Activated T-helper 17 cell treated with anti-CD3 and anti-CD28 coated beads, Interleukin-2, amount 50 U/mL, for 72 hours (primary cell): ENCODE measurements around the gene MAPT. TPM values are rescaled to one million over a fixed set of nuclear protein-coding genes. Genes with fewer than 3 reads are reported as not detected.
"Not testable (repeated sequence)": the region's sequence is repeated elsewhere in the genome, so short reads cannot be mapped to it uniquely, and the experiment has no call there.

ENCODE experiments used
- ATAC-seq: fragments of 150-1000 bp; cut with Tn5 transposase; replicated peaks from 2 replicates; pipeline ENCODE4 v1.10.0; 2021; ENCODE audit warnings: mild to moderate bottlenecking, moderate library complexity
- H3K27ac Mint-ChIP-seq: one replicate; pipeline ENCODE4 v1.8.0; 2022; ENCODE audit warnings: mixed read lengths
- H3K27me3 Mint-ChIP-seq: one replicate; pipeline ENCODE4 v1.8.0; 2022; ENCODE audit warnings: mixed read lengths
- H3K36me3 Mint-ChIP-seq: one replicate; pipeline ENCODE4 v1.8.0; 2022; ENCODE audit warnings: low read depth, mild to moderate bottlenecking, mixed read lengths
- H3K4me1 Mint-ChIP-seq: one replicate; pipeline ENCODE4 v1.8.0; 2022; ENCODE audit warnings: mixed read lengths
- H3K4me3 Mint-ChIP-seq: one replicate; pipeline ENCODE4 v1.8.0; 2022; ENCODE audit warnings: mild to moderate bottlenecking, mixed read lengths
- H3K9me3 Mint-ChIP-seq: one replicate; pipeline ENCODE4 v1.8.0; 2022; ENCODE audit warnings: mixed read lengths
- total RNA-seq, 2 donors: library from RNA; stranded (reverse); gene quantifications; one replicate each; pipeline ENCODE4 v1.2.3, GENCODE V29; 2022

Gene MAPT
- total RNA-seq, 2 donors from 2014 or later, result 0.63 to 4.9 TPM

GRCh38 chr17:46002973-46003316 lies 108.6 kb downstream of the MAPT start:
- no peaks in the 10 kb centered on the region for H3K9me3 Mint-ChIP-seq
- ATAC-seq, result no peak
- no peaks in the 10 kb centered on the region for H3K36me3 Mint-ChIP-seq
- no peak overlapping the region for H3K27ac Mint-ChIP-seq
- no peak overlapping the region for H3K4me3 Mint-ChIP-seq
- no peaks in the 10 kb centered on the region for H3K4me1 Mint-ChIP-seq
- no peaks in the 10 kb centered on the region for H3K27me3 Mint-ChIP-seq

DNA sequence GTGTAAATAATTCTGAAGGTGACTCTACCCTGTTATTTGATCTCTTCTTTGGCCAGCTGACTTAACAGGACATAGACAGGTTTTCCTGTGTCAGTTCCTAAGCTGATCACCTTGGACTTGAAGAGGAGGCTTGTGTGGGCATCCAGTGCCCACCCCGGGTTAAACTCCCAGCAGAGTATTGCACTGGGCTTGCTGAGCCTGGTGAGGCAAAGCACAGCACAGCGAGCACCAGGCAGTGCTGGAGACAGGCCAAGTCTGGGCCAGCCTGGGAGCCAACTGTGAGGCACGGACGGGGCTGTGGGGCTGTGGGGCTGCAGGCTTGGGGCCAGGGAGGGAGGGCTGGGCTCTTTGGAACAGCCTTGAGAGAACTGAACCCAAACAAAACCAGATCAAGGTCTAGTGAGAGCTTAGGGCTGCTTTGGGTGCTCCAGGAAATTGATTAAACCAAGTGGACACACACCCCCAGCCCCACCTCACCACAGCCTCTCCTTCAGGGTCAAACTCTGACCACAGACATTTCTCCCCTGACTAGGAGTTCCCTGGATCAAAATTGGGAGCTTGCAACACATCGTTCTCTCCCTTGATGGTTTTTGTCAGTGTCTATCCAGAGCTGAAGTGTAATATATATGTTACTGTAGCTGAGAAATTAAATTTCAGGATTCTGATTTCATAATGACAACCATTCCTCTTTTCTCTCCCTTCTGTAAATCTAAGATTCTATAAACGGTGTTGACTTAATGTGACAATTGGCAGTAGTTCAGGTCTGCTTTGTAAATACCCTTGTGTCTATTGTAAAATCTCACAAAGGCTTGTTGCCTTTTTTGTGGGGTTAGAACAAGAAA lies 109.8 kb downstream of the MAPT start:
- H3K4me3 Mint-ChIP-seq, result no peak overlapping the region
- H3K27me3 Mint-ChIP-seq, result no peaks in the 10 kb centered on the region
- no peaks in the 10 kb centered on the region for H3K4me1 Mint-ChIP-seq
- no peak overlapping the region for H3K27ac Mint-ChIP-seq
- no peak for ATAC-seq
- no peaks in the 10 kb centered on the region for H3K36me3 Mint-ChIP-seq
- H3K9me3 Mint-ChIP-seq, result no peaks in the 10 kb centered on the region

DNA sequence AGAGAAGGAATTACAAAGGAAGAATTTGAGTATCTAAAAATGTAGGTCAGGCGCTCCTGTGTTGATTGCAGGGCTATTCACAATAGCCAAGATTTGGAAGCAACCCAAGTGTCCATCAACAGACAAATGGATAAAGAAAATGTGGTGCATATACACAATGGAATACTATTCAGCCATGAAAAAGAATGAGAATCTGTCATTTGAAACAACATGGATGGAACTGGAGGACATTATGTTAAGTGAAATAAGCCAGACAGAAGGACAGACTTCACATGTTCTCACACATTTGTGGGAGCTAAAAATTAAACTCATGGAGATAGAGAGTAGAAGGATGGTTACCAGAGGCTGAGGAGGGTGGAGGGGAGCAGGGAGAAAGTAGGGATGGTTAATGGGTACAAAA lies 111.7 kb downstream of the MAPT start:
- not testable (repeated sequence) for H3K9me3 Mint-ChIP-seq, ATAC-seq, H3K27ac Mint-ChIP-seq

DNA sequence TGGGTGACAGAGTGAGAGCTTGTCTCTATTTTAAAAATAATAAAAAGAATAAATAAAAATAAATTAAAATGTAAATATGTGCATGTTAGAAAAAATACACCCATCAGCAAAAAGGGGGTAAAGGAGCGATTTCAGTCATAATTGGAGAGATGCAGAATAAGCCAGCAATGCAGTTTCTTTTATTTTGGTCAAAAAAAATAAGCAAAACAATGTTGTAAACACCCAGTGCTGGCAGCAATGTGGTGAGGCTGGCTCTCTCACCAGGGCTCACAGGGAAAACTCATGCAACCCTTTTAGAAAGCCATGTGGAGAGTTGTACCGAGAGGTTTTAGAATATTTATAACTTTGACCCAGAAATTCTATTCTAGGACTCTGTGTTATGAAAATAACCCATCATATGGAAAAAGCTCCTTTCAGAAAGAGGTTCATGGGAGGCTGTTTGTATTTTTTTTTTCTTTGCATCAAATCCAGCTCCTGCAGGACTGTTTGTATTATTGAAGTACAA lies 113.2 kb downstream of the MAPT start:
- Mint-ChIP-seq H3K27me3 (no peaks in the 10 kb centered on the region), H3K4me3 (no peak overlapping the region), H3K9me3 (no peaks in the 10 kb centered on the region), H3K27ac (no peak overlapping the region), H3K36me3 (no peaks in the 10 kb centered on the region), H3K4me1 (no peaks in the 10 kb centered on the region)
- ATAC-seq, result no peak

More for the DNA sequence above, 111.7 kb downstream of the MAPT start:
- not testable (repeated sequence) for H3K4me1 Mint-ChIP-seq, H3K36me3 Mint-ChIP-seq, H3K27me3 Mint-ChIP-seq, H3K4me3 Mint-ChIP-seq

DNA sequence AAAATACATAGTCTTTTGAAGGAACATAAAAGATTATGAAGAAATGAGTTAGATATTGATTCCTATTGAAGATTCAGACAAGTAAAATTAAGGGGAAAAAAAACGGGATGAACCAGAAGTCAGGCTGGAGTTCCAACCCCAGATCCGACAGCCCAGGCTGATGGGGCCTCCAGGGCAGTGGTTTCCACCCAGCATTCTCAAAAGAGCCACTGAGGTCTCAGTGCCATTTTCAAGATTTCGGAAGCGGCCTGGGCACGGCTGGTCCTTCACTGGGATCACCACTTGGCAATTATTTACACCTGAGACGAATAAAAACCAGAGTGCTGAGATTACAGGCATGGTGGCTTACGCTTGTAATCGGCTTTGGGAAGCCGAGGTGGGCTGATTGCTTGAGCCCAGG lies 114.2 kb downstream of the MAPT start:
- H3K4me1 Mint-ChIP-seq, result no peaks in the 10 kb centered on the region
- no peaks in the 10 kb centered on the region for H3K9me3 Mint-ChIP-seq
- ATAC-seq, result no peak
- no peaks in the 10 kb centered on the region for H3K36me3 Mint-ChIP-seq
- H3K27ac Mint-ChIP-seq, result no peak overlapping the region
- H3K4me3 Mint-ChIP-seq, result no peak overlapping the region
- H3K27me3 Mint-ChIP-seq, result no peaks in the 10 kb centered on the region

- no peak for ATAC-seq
- no peaks in the 10 kb centered on the region for H3K27me3 Mint-ChIP-seq
- no peaks in the 10 kb centered on the region for H3K9me3 Mint-ChIP-seq
- no peak overlapping the region for H3K4me3 Mint-ChIP-seq
- no peaks in the 10 kb centered on the region for H3K36me3 Mint-ChIP-seq
- H3K4me1 Mint-ChIP-seq, result no peaks in the 10 kb centered on the region
- no peak overlapping the region for H3K27ac Mint-ChIP-seq
Observed at GRCh38 chr17:46009681-46010596, 115.6 kb downstream of the MAPT start.

GRCh38 chr17:46010597-46011186 lies 116.3 kb downstream of the MAPT start:
- Mint-ChIP-seq H3K27ac (no peak overlapping the region), H3K4me1 (no peaks in the 10 kb centered on the region), H3K36me3 (no peaks in the 10 kb centered on the region), H3K4me3 (no peak overlapping the region), H3K27me3 (no peaks in the 10 kb centered on the region), H3K9me3 (no peaks in the 10 kb centered on the region)
- ATAC-seq, result no peak

- ATAC-seq, result no peak
- H3K4me1 Mint-ChIP-seq, result no peaks in the 10 kb centered on the region
Observed at GRCh38 chr17:46011711-46012505, 117.6 kb downstream of the MAPT start.

GRCh38 chr17:46012506-46013079 lies 118.2 kb downstream of the MAPT start:
- H3K4me1 Mint-ChIP-seq, result no peaks in the 10 kb centered on the region
- no peaks in the 10 kb centered on the region for H3K9me3 Mint-ChIP-seq
- H3K36me3 Mint-ChIP-seq, result no peaks in the 10 kb centered on the region
- no peak for ATAC-seq
- peak overlapping the region; percentile 43 for H3K27ac Mint-ChIP-seq
- H3K4me3 Mint-ChIP-seq, result no peak overlapping the region
- H3K27me3 Mint-ChIP-seq, result no peaks in the 10 kb centered on the region

More at GRCh38 chr17:46011711-46012505, 117.6 kb downstream of the MAPT start:
- Mint-ChIP-seq H3K27ac (no peak overlapping the region), H3K36me3 (no peaks in the 10 kb centered on the region), H3K27me3 (no peaks in the 10 kb centered on the region), H3K4me3 (no peak overlapping the region), H3K9me3 (no peaks in the 10 kb centered on the region)

- Mint-ChIP-seq H3K4me3 (no peak overlapping the region), H3K9me3 (no peaks in the 10 kb centered on the region), H3K4me1 (no peaks in the 10 kb centered on the region), H3K36me3 (no peaks in the 10 kb centered on the region), H3K27ac (peak overlapping the region; percentile 43), H3K27me3 (no peaks in the 10 kb centered on the region)
- no peak for ATAC-seq
Observed at GRCh38 chr17:46013127-46013501, 118.8 kb downstream of the MAPT start.

DNA sequence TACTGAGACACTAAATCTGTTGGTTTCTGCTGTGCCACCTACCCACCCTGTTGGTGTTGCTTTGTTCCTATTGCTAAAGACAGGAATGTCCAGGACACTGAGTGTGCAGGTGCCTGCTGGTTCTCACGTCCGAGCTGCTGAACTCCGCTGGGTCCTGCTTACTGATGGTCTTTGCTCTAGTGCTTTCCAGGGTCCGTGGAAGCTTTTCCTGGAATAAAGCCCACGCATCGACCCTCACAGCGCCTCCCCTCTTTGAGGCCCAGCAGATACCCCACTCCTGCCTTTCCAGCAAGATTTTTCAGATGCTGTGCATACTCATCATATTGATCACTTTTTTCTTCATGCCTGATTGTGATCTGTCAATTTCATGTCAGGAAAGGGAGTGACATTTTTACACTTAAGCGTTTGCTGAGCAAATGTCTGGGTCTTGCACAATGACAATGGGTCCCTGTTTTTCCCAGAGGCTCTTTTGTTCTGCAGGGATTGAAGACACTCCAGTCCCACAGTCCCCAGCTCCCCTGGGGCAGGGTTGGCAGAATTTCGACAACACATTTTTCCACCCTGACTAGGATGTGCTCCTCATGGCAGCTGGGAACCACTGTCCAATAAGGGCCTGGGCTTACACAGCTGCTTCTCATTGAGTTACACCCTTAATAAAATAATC lies 119.3 kb downstream of the MAPT start:
- Mint-ChIP-seq H3K27ac (no peak overlapping the region), H3K36me3 (no peaks in the 10 kb centered on the region), H3K4me1 (peaks cover 4% of the 10 kb centered on the region), H3K9me3 (no peaks in the 10 kb centered on the region), H3K27me3 (no peaks in the 10 kb centered on the region), H3K4me3 (no peak overlapping the region)
- no peak for ATAC-seq

- not testable (repeated sequence) for H3K27me3 Mint-ChIP-seq, H3K36me3 Mint-ChIP-seq, H3K9me3 Mint-ChIP-seq, ATAC-seq
- H3K4me1 Mint-ChIP-seq, result peaks cover 17% of the 10 kb centered on the region
- peak overlapping the region; percentile 77 for H3K4me3 Mint-ChIP-seq
- peak overlapping the region; percentile 96 for H3K27ac Mint-ChIP-seq
Observed at GRCh38 chr17:46019408-46019925, 125.1 kb downstream of the MAPT start.
